G401.6 (cell line): ENCODE results near the gene PCNT.

Experiments used
- FAIRE-seq: peaks from 2 replicates; lab custom pipeline; 2012; peaks lifted over from hg19 to GRCh38; lab: Jason Lieb, UNC

The PCNT gene

DNA sequence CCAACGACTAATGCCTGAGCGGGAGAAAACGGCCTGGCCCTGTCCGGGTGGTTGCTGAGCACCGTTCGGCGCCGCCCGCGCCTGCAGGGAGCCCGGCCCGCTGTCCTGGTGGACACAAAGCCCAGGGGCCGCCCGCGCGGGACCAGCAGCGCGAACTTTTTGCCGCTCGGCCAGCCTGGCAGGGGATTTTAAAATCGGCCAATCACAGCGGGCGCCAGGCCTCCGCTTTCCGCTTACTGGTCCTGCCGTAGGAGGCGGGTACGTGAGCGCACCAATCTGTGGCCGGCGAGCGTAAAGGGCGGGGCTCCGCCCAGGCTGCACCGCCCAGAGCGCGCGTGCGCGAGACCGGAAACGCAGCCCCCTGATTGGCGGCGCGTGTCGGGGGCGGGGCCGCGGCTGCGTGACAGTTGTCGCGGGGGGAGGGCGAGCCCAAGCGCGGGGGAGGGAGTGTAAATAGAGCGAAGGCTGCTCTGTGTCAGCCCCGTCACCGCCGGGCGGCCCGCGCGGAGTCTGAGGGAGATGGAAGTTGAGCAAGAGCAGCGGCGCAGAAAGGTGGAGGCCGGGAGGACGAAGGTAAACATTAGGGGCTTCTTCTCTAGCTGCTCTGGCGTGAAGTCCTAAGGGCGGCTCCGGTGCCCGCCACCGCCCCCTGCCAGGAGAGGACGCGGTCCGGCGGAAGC, at the start of gene PCNT, which contains the start of gene C21orf58:
Gene PCNT, plus strand, starts transcription at position 447 of the 680 bp plus-strand sequence. Its CDS starts 73 bp downstream, at position 520.
Gene C21orf58, minus strand, starts transcription at position 161 of the 680 bp plus-strand sequence. CDS start 1,132 bp downstream, outside the sequence.
- peak; percentile 93 for FAIRE-seq

- FAIRE-seq, result no peak
Observed at GRCh38 chr21:46274797-46275390, 49.1 kb upstream of the PCNT start.

DNA sequence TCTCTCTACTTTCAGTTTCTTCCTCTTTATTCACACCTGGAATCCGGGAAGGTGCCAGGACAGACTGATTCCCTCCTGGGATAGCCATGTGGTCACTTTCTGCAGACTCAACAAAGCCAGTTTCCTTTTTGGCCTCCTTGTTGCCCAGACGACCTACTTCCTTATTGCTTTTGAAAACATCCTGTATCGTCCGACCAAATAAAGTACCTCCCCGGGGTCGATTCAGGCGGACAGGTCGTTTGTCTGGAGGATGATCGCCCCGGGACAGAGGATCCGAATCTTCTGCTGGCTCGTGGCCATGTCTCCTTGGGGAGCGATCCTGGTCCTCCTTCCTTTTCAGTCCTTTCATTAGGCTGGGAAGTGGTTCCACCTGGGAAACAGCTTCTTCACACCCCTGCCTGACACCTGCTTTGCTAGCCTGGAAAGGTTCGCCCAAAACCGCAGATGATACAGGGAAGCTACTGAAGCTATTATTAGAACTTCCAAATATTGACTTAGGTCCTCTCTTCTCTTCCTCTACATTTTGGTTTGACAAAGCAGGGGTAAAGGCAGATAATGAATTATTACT, 39.8 kb upstream of the PCNT start:
- no peak for FAIRE-seq

- no peak for FAIRE-seq
Observed at GRCh38 chr21:46284733-46285132, 39.2 kb upstream of the PCNT start.

DNA sequence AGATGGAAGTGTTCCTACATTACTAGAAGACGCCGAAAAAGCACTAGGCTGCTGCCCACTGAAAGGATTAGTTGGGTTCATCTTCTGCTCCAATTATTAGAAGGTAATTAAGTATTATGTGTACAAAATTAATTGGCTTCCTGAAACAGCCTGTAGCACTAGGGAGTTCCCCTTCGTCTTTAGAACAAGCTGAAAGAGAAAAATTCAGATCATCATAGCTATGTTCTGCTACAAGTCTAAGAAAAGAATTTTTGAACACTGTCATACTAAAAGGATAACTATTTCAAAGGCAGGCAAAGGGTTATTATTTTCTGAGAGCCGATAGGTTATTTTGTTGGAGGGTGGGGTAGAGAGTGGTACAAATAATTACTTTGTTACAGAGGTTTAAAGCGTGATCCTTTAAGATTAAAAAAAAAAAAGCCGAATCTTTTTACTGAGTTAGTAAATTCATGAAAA, 38.7 kb upstream of the PCNT start, which contains the start of gene MCM3AP:
Gene MCM3AP, minus strand, starts transcription at position 406 of the 456 bp plus-strand sequence. Its CDS starts 325 bp downstream, at position 81.
- FAIRE-seq, result no peak

GRCh38 chr21:46285761-46286647, 38.0 kb upstream of the PCNT start, which contains the start of gene YBEY:
TSS of gene YBEY (plus strand) at chr21:46286342. CDS start at chr21:46286914, 572 bp downstream.
- no peak for FAIRE-seq

DNA sequence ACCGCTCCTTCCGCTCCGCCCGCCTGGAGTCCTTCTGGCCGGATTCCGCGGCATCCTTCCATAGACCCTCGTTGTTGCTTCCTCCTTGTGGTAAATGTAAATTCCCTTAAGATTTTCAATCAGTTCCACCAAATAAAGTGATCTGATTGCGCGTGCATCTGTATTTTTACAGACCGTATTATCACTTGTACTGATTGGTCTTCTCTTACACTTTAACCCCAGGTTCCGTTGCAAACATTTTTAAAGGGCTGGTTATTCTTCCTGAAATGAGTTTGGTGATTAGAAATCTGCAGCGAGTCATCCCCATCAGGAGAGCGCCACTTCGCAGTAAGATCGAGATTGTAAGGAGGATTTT, 37.3 kb upstream of the PCNT start:
- FAIRE-seq, result no peak

DNA sequence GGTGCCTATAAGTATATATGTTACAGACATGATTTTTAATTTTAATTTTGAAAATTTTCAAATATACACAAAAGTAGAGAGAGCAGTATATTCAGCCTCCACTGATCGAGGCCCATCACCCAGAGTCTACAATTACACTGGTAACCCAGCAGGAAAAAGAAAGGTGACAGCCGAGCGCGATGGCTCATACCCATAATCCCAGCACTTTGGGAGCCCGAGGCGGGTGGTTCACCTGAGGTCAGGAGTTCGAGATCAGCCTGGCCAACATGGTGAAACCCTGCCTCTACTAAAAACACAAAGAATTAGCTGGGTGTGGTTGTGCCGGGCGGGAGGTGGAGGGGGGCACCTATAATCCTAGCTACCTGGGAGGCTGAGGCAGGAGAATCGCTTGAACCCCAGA, 36.4 kb upstream of the PCNT start:
- FAIRE-seq, result no peak

- no peak for FAIRE-seq
Observed at GRCh38 chr21:46289655-46290179, 34.2 kb upstream of the PCNT start.

GRCh38 chr21:46291561-46291960, 32.4 kb upstream of the PCNT start:
- no peak for FAIRE-seq

- no peak for FAIRE-seq
Observed at GRCh38 chr21:46294647-46295176, 29.2 kb upstream of the PCNT start.

- FAIRE-seq, result no peak
Observed at GRCh38 chr21:46295177-46295770, 28.7 kb upstream of the PCNT start.

DNA sequence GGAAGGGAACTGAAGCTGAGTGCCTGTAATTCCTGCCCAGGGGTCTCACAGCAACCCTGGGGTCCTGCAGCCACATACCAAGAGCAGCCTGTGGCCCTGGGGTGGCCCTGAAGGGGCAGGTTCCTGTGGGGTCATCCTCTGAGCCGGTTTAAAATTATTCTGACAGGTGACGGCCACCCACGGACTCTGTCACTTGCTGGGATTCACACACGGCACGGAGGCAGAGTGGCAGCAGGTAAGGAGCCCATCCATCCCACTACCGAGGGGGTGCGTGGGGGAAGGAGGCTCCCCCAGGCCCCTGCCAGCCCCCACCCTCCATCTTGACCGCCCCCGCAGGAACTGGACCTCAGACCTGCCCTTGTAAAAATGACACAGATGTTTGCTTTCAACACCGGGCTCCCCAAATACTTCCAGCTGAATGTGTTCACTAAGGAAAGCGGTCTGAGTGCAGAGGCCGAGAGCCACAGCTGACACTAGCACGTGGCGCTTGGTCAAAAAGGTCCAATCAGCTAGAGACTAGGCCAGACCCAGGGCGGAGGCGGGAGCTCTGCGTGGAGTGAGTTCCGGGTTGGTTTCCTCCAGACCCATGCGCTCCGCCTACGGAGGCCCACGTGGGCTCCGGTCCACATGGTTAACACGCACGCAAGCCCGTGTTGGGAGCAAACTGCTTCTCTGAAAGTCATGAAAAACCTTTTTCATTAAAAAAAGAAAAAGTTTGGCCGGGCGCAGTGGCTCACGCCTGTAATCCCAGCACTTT, 27.8 kb upstream of the PCNT start:
- FAIRE-seq, result no peak

- no peak for FAIRE-seq
Observed at GRCh38 chr21:46297338-46298271, 26.4 kb upstream of the PCNT start.

DNA sequence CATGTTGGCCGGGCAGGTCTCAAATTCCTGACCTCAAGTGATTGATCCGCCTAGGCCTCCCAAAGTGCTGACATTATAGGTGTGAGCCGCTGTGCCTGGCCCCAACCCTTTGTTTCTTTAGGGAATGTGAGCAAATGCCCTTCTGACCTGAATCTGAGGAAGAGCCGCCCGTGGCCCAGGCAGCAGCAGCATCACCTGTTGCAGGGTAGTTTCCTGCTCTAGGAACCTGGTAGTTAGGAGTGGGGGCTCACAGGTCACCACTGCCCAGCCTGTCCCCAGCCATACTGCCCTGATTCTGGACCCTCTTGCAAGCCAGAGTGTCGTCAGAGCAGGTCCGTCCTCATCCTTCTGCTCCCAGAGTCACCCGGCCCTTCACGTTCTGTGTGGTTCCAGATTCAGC, 24.8 kb upstream of the PCNT start:
- no peak for FAIRE-seq

GRCh38 chr21:46301759-46302158, 22.2 kb upstream of the PCNT start:
- no peak for FAIRE-seq

DNA sequence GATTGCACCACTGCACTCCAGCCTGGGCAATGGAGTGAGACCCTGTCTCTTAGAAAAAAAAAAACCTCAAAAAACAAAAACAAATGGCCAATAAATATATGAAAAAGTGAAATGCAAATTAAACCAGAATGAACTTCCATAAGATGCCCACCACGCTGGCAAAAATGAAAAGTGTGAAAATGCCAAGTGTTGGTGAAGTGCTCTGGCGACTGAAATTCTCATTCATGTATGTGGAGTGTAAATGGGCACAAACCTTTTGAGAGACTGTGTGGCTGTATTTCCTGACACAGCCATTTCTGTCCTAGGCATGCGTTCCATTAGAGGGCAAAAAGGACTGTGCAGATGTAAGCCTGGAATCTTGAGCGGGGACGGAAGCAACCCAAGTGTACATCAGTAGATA, 19.5 kb upstream of the PCNT start:
- FAIRE-seq, result no peak

- no peak for FAIRE-seq
Observed at GRCh38 chr21:46304955-46305354, 19.0 kb upstream of the PCNT start.

DNA sequence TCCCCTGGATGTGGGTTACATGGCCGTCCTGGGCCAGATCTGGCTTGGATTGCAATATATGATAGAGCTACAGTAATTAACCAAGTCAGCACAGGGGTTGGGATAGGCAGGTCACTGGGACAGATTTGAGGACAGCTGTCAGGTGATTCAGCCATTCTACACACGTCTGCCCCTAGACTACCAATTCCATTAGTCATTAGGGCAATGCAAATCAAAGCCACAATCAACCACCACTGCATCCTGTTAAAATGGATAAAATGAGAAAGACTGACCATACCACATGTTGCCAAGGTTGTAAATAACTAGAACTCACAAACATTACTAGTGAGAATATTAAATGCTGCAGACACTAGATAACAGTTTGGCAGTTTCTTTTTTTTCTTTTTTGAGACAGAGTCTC, 16.3 kb upstream of the PCNT start:
- FAIRE-seq, result no peak

GRCh38 chr21:46308431-46308830, 15.5 kb upstream of the PCNT start:
- FAIRE-seq, result no peak
